Keratinocyte (primary cell): ENCODE results near the gene MON2. TPM values are rescaled to one million over a fixed set of nuclear protein-coding genes. Genes with fewer than 3 reads are reported as not detected.
"Not testable (repeated sequence)": the region's sequence is repeated elsewhere in the genome, so short reads cannot be mapped to it uniquely, and the experiment has no call there.

Experiments used
- DNase-seq: peaks from one replicate; pipeline ENCODE4 v3.0.0-alpha.2; 2011; ENCODE audit warnings: low read depth, missing footprints, low spot score
- FAIRE-seq: peaks from 2 replicates; lab custom pipeline; 2011; peaks lifted over from hg19 to GRCh38; lab: Jason Lieb, UNC
- H2AFZ ChIP-seq: 2 replicates; pipeline ENCODE4 v1.6.0; 2012; ENCODE audit warnings: low read length, control low read depth, inconsistent platforms; ENCODE audit not compliant: control insufficient read depth
- H3K27ac ChIP-seq: 2 replicates; pipeline ENCODE4 v1.5.1; 2011; ENCODE audit warnings: low read length; ENCODE audit not compliant: control insufficient read depth, insufficient read depth
- H3K27me3 ChIP-seq: 3 replicates; pipeline ENCODE4 v1.6.0; 2011; ENCODE audit warnings: low read length; ENCODE audit not compliant: control insufficient read depth, insufficient read depth; ENCODE audit errors: extremely low read depth
- H3K36me3 ChIP-seq, 2 experiments: 2 replicates in 1 of 2; 3 replicates in 1 of 2; pipeline ENCODE4 v1.5.1; 2011; ENCODE audit warnings: low read length in 2 of 2, mild to moderate bottlenecking in 1 of 2; ENCODE audit not compliant: control insufficient read depth in 2 of 2, insufficient read depth in 2 of 2; ENCODE audit errors: extremely low read depth in 1 of 2
- H3K4me1 ChIP-seq: 3 replicates; pipeline ENCODE4 v1.5.1; 2011; ENCODE audit warnings: low read length; ENCODE audit not compliant: control insufficient read depth, insufficient read depth; ENCODE audit errors: extremely low read depth
- H3K4me2 ChIP-seq: 3 replicates; pipeline ENCODE4 v1.6.0; 2011; ENCODE audit warnings: low read depth, low read length; ENCODE audit not compliant: control insufficient read depth, insufficient read depth; ENCODE audit errors: extremely low read depth
- H3K4me3 ChIP-seq, 3 experiments: fragments of 200-600 bp in 1 of 3; sonication (generic) in 1 of 3; 2 replicates in 2 of 3; 3 replicates in 1 of 3; pipeline ENCODE4 v1.5.1; 2011 to 2016; ENCODE audit warnings: low read length in 3 of 3, mild to moderate bottlenecking in 3 of 3, control low read depth in 2 of 3, inconsistent platforms in 1 of 3, low read depth in 1 of 3, mixed read lengths in 1 of 3, mixed run types in 1 of 3, moderate library complexity in 1 of 3; ENCODE audit not compliant: control insufficient read depth in 2 of 3, insufficient read depth in 2 of 3; ENCODE audit errors: extremely low read depth in 1 of 3
- H3K79me2 ChIP-seq: 2 replicates; pipeline ENCODE4 v1.6.0; 2012; ENCODE audit warnings: low read length; ENCODE audit not compliant: control insufficient read depth, insufficient read depth
- H3K9ac ChIP-seq: 3 replicates; pipeline ENCODE4 v1.6.0; 2011; ENCODE audit warnings: low read length; ENCODE audit not compliant: control insufficient read depth, insufficient read depth; ENCODE audit errors: extremely low read depth
- H3K9me1 ChIP-seq: 3 replicates; pipeline ENCODE4 v1.6.0; 2011; ENCODE audit warnings: low read length; ENCODE audit not compliant: control insufficient read depth, insufficient read depth; ENCODE audit errors: extremely low read depth
- H3K9me3 ChIP-seq: 2 replicates; pipeline ENCODE4 v1.5.1; 2012; ENCODE audit warnings: low read depth, low read length; ENCODE audit not compliant: control insufficient read depth
- H4K20me1 ChIP-seq: 3 replicates; pipeline ENCODE4 v1.6.0; 2011; ENCODE audit warnings: low read length; ENCODE audit not compliant: control insufficient read depth, insufficient read depth; ENCODE audit errors: extremely low read depth
- EZH2 ChIP-seq: IDR thresholded peaks from one replicate; pipeline ENCODE4 v1.6.1; 2012; ENCODE audit warnings: inconsistent platforms, mild to moderate bottlenecking, low read length, moderate library complexity
- dilution Hi-C: fragments of 300-500 bp; cut with MboI; formaldehyde crosslinking; loops from one replicate; pipeline ENCODE4 v1.7.0; 2020; ENCODE audit warnings: low sequenced_read_pairs; ENCODE audit not compliant: extremely low pct_ligation_motif_present
- polyA plus RNA-seq, 5 experiments: library from polyadenylated mRNA; depleted of rRNA in 3 of 5; stranded (reverse) in 3 of 5; stranded (forward) in 1 of 5; unstranded in 1 of 5; fragments of >200 nt; gene quantifications; 1 replicate in 1 of 5; 2 replicates in 3 of 5; 3 replicates in 1 of 5; pipeline versions ENCODE4 v1.2.1 to v1.2.3, GENCODE V29; 2011 to 2012; ENCODE audit warnings: missing spikeins in 2 of 5, low read depth in 1 of 5, low replicate concordance in 1 of 5
- TF ChIP-seq, protein P1 (sequence below), 3 experiments: IDR thresholded peaks in 1 of 3; conservative IDR thresholded peaks in 1 of 3; optimal IDR thresholded peaks in 1 of 3; 2 replicates in 2 of 3; 3 replicates in 1 of 3; pipeline versions ENCODE3 to v1.5.1; 2011; ENCODE audit warnings: low read length in 3 of 3, mild to moderate bottlenecking in 3 of 3, moderate library complexity in 2 of 3, control low read depth in 1 of 3, inconsistent platforms in 1 of 3; ENCODE audit not compliant: insufficient read depth in 2 of 3; ENCODE audit errors: extremely low read depth in 1 of 3

MON2 gene
- polyA plus RNA-seq, 1 donor (not counting 4 experiments of a cell fraction or from before 2014, with no cell fraction given): 18.5 TPM

DNA sequence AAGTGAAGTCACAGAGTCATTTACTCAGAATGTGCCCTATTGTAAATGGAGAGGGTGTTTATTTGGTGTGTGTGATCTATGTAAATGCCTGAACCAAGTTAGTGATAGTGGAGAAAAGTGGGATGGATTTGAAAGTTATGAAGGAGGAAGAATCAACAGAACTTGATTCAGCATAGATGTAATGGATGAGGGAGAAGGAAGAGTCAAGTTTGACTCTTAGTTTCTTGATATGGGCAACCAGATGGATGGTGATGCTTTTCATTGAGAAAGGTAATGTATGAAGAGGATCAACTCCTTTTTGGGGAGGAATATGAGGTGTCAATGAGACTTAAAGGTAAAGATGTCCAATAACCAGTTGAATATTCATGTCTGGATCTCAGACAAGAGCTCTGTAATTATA lies 6.7 kb upstream of the MON2 start:
- FAIRE-seq: no peak
- dilution Hi-C loops: no loop called here

DNA sequence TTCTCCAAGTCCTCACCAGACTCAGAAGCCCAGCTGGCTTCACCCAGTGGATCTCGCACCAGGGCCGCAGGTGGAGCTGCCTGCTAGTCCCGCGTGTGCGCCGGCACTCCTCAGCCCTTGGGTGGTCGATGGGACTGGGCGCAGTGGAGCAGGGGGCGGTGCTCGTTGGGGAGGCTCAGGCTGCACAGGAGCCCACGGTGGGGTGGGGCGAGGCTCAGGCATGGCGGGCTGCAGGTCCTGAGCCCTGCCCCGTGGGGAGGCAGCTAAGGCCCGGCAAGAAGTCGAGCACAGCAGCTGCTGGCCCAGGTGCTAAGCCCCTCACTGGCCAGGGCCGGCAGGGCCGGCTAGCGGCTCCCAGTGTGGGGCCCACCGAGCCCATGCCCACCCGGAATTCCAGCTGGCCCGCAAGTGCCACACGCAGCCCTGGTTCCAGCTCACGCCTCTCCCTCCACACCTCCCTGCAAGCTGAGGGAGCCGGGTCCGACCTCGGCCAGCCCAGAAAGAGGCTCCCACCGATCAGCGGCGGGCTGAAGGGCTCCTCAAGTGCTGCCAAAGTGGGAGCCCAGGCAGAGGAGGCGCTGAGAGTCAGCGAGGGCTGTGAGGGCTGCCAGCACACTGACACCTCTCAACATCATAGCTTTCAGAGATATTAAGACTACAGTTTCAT lies 5.3 kb upstream of the MON2 start:
- H3K9ac ChIP-seq, H3K9me3 ChIP-seq, H3K36me3 ChIP-seq, dilution Hi-C loops, FAIRE-seq, H3K27me3 ChIP-seq, H3K9me1 ChIP-seq, DNase-seq, H3K4me3 ChIP-seq, H3K27ac ChIP-seq, H3K4me1 ChIP-seq, H4K20me1 ChIP-seq, H2AFZ ChIP-seq, H3K4me2 ChIP-seq, H3K79me2 ChIP-seq: not testable (repeated sequence)

More for the DNA sequence above, 6.7 kb upstream of the MON2 start:
- no peak for DNase-seq
- Histone ChIP-seq H4K20me1 (no peaks in the 10 kb centered on the region), H3K9ac (no peak overlapping the region), H3K4me3 (no peak overlapping the region), H3K9me3 (no peaks in the 10 kb centered on the region), H3K79me2 (no peaks in the 10 kb centered on the region), H3K27me3 (no peaks in the 10 kb centered on the region), H3K4me1 (no peaks in the 10 kb centered on the region), H3K27ac (no peak overlapping the region), H2AFZ (no peak overlapping the region), H3K4me2 (no peak overlapping the region), H3K36me3 (no peaks in the 10 kb centered on the region), H3K9me1 (no peaks in the 10 kb centered on the region)
- no peak for TF ChIP-seq EZH2
- TF ChIP-seq, protein P1, sequence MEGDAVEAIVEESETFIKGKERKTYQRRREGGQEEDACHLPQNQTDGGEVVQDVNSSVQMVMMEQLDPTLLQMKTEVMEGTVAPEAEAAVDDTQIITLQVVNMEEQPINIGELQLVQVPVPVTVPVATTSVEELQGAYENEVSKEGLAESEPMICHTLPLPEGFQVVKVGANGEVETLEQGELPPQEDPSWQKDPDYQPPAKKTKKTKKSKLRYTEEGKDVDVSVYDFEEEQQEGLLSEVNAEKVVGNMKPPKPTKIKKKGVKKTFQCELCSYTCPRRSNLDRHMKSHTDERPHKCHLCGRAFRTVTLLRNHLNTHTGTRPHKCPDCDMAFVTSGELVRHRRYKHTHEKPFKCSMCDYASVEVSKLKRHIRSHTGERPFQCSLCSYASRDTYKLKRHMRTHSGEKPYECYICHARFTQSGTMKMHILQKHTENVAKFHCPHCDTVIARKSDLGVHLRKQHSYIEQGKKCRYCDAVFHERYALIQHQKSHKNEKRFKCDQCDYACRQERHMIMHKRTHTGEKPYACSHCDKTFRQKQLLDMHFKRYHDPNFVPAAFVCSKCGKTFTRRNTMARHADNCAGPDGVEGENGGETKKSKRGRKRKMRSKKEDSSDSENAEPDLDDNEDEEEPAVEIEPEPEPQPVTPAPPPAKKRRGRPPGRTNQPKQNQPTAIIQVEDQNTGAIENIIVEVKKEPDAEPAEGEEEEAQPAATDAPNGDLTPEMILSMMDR (optimal IDR thresholded peaks at IDR 0.05 in 1 of 3, IDR thresholded peaks at IDR 0.05 in 1 of 3, conservative IDR thresholded peaks at IDR 0.05 in 1 of 3; ENCODE audit: extremely low read depth in 1 of 3, insufficient read depth in 2 of 3, low read length in 3 of 3): no peak

DNA sequence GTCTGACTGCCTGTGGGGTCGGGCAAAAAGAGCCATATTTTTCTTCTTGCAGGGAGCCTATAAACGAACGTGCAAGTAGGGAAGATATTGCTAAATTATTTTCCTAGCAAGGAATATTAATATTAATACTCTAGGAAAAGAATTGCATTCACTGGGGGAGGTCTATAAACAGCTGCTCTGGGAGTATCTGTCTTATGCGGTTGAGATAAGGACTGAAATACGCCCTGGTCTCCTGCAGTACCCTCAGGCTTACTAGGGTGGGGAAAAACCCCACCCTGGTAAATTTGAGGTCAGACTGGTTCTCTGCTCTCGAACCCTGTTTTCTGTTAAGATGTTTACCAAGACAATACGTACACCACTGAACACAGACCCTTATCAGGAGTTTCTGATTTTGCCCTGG lies 3.4 kb upstream of the MON2 start:
- H3K27me3 ChIP-seq, H2AFZ ChIP-seq, H3K9me3 ChIP-seq, H3K4me2 ChIP-seq, H3K36me3 ChIP-seq, DNase-seq, FAIRE-seq, H3K4me3 ChIP-seq, H3K4me1 ChIP-seq, H3K9me1 ChIP-seq, H3K27ac ChIP-seq, H3K9ac ChIP-seq, dilution Hi-C loops, H4K20me1 ChIP-seq: not testable (repeated sequence)
- H3K79me2 ChIP-seq: peaks cover 17% of the 10 kb centered on the region
